ENCODE data around the gene ITIH6.

GRCh38 chrX:54708404-54708803 is 89.7 kb downstream of the ITIH6 start:
- TF ChIP-seq REST (IDR thresholded peaks at IDR 0.05; ENCODE audit: borderline replicate concordance) (no peak), SMC3 (conservative IDR thresholded peaks at IDR 0.05; ENCODE audit: poor library complexity) (no peak), RAD21 (conservative IDR thresholded peaks at IDR 0.05) (no peak), EP300 (conservative IDR thresholded peaks at IDR 0.05; ENCODE audit: poor library complexity, severe bottlenecking) (no peak), CTCF (IDR thresholded peaks at IDR 0.05; ENCODE audit: poor library complexity, severe bottlenecking) (no peak), POLR2AphosphoS5 (IDR thresholded peaks at IDR 0.05) (no peak), EZH2 (IDR thresholded peaks at IDR 0.05; ENCODE audit: borderline replicate concordance, insufficient read depth, low read length, poor library complexity, severe bottlenecking) (no peak)
